GM13976 (cell line): ENCODE results near the gene THBS4.

Experiments
- DNase-seq: peaks from one replicate; pipeline ENCODE4 v3.0.0; 2012; ENCODE audit warnings: low spot score
- CTCF ChIP-seq: IDR thresholded peaks from 2 replicates; pipeline ENCODE4 v1.5.1; 2012; ENCODE audit warnings: borderline replicate concordance, mild to moderate bottlenecking; ENCODE audit not compliant: insufficient read depth; ENCODE audit errors: extremely low read depth, missing control alignments, control extremely low read depth
- in situ Hi-C: fragments of 300-500 bp; cut with MboI; formaldehyde crosslinking; loops from one replicate; pipeline ENCODE4 v1.12.0; 2022; ENCODE audit warnings: low sequenced_read_pairs, mixed read lengths, inconsistent platforms; ENCODE audit not compliant: unreplicated experiment

THBS4 gene

GRCh38 chr5:80067016-80067415 lies 31.9 kb downstream of the THBS4 start:
- in situ Hi-C loops: no loop called here
- no peak for DNase-seq

DNA sequence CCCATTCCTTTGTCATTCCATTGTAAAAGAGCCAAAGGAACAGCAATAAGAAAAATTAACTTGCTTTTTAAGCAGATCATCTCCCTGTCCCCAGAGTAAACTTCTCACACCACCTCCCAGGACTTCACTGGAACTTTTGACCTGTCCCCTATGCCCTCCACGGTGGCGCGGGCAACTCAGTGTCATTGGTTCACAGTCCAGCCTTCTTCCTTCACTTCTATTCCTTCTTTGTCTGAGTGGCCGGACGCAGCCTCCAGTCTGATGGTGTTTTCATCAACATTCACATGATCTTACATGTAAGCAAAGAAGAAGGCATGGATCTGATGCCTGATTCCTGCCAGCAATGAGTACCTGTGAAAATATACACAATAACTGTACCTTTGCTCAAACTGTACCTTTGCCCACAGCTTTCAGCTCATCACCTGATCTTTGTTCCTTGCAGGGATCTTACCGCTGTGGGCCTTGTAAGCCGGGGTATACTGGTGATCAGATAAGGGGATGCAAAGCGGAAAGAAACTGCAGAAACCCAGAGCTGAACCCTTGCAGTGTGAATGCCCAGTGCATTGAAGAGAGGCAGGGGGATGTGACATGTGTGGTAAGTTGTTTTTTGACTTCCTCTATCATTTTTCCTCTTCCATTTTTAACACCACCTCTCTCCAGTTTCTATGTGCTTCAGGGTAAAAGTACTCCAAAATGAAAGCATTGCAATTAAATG lies 32.5 kb downstream of the THBS4 start:
- in situ Hi-C loops: no loop called here
- DNase-seq: no peak

More at GRCh38 chr5:80067016-80067415, 31.9 kb downstream of the THBS4 start:
- TF ChIP-seq CTCF: no peak

DNA sequence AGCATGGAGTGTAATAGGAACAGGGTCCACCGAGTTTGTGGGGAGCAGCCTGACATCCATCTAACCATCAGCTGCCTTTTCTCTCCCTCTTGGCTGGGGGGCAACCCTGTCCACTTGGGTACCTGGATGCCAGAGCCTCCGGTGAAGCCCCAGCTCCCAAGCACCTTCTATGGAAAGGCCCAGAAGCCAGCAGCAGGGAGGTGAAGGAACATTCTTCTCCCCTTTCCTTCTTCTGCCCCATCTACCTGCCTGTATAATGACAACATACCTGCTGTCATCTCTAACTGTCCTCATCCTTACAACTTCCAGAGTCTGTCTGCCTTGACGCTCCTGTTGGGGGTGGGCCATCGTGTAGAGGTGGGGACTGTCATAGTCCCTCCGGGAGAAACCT lies 33.1 kb downstream of the THBS4 start:
- in situ Hi-C loops: no loop called here
- no peak for DNase-seq
- TF ChIP-seq CTCF: no peak

More for the DNA sequence above, 32.5 kb downstream of the THBS4 start:
- no peak for TF ChIP-seq CTCF

- in situ Hi-C loops: no loop called here
- DNase-seq: no peak
- no peak for TF ChIP-seq CTCF
Observed at GRCh38 chr5:80068775-80069174, 33.6 kb downstream of the THBS4 start.

GRCh38 chr5:80069251-80069800 lies 34.2 kb downstream of the THBS4 start:
- DNase-seq: no peak
- in situ Hi-C loops: no loop called here
- TF ChIP-seq CTCF: no peak

DNA sequence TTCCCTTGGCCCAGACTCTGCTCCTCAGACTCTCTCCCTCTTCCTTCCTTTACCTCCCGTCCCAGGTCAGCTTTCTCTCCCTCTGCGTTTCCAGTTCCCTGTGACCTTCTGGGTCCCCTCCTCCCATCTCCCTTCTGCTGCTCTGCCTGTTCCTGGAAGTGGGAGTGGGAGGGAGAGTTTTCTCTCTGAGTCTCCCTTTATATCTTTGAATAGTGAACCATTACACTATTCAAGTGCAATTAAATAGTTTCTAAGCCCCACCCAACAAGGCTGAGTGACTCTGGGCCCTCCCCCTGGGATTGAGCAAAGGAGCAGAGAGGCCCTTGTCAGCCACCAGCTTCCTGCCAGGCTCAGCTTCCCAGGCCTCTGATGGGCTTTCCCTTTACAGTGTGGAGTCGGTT lies 34.8 kb downstream of the THBS4 start:
- in situ Hi-C loops: no loop called here
- no peak for DNase-seq
- TF ChIP-seq CTCF: no peak
